Lung (tissue), 12 donors: ENCODE results near the gene PADI1. TPM values are rescaled to one million over a fixed set of nuclear protein-coding genes. Genes with fewer than 3 reads are reported as not detected.

Experiments
- ATAC-seq: fragments of 200-7000 bp; cut with Tn5 transposase; one replicate; pipeline ENCODE4 v1.9.1; 2020; ENCODE audit warnings: moderate number of reproducible peaks; ENCODE audit not compliant: insufficient read depth, low FRiP score
- DNase-seq, 3 donors: peaks; one replicate each; pipeline ENCODE4 v3.0.0-alpha.2; 2013 to 2017
- H3K27ac ChIP-seq, 2 donors: one replicate each; pipeline ENCODE4 v1.5.1; 2013; ENCODE audit warnings: mild to moderate bottlenecking in 2 of 2, moderate library complexity in 2 of 2, control low read depth in 1 of 2, inconsistent platforms in 1 of 2, low read depth in 1 of 2, low read length in 1 of 2
- H3K27me3 ChIP-seq, 3 donors: one replicate each; pipeline ENCODE4 v1.5.1; 2013; ENCODE audit warnings: low read length in 2 of 3; ENCODE audit not compliant: control insufficient read depth in 3 of 3, insufficient read depth in 3 of 3
- H3K36me3 ChIP-seq, 4 donors: one replicate each; pipeline ENCODE4 v1.5.1; 2013; ENCODE audit warnings: low read length in 4 of 4, mild to moderate bottlenecking in 1 of 4, moderate library complexity in 1 of 4; ENCODE audit not compliant: control insufficient read depth in 4 of 4, insufficient read depth in 4 of 4
- H3K4me1 ChIP-seq, 5 donors: one replicate each; pipeline ENCODE4 v1.5.1; 2013; ENCODE audit warnings: low read length in 5 of 5, mild to moderate bottlenecking in 2 of 5, moderate library complexity in 1 of 5; ENCODE audit not compliant: control insufficient read depth in 5 of 5, insufficient read depth in 5 of 5
- H3K4me3 ChIP-seq: one replicate; pipeline ENCODE4 v1.5.1; 2013; ENCODE audit warnings: mild to moderate bottlenecking, control low read depth, moderate library complexity
- H3K9ac ChIP-seq, 2 donors: one replicate each; pipeline ENCODE4 v1.5.1; 2013; ENCODE audit warnings: low read length in 2 of 2, control low read depth in 1 of 2; ENCODE audit not compliant: insufficient read depth in 1 of 2
- H3K9me3 ChIP-seq, 4 donors: one replicate each; pipeline ENCODE4 v1.5.1; 2013; ENCODE audit warnings: low read length in 3 of 4, mild to moderate bottlenecking in 1 of 4, moderate library complexity in 1 of 4; ENCODE audit not compliant: control insufficient read depth in 4 of 4, insufficient read depth in 3 of 4
- WGBS, 2 donors: extraction: QIAGEN DNeasy Blood & Tissue Kit; methylation state at CpG; one replicate each; pipeline ENCODE4 v1.1.7; 2013; 5-methylcytosine and 5-hydroxymethylcytosine counted together
- polyA plus RNA-seq, 2 donors: library from polyadenylated mRNA; stranded (reverse); fragments of 200-250 nt; gene quantifications; one replicate each; pipeline ENCODE4 v1.2.1, GENCODE V29; 2013
- total RNA-seq, 2 donors: library from RNA; depleted of rRNA in 1 of 2; stranded (reverse); fragments of >200 nt in 1 of 2; gene quantifications; one replicate each; pipeline ENCODE4 v1.2.1, GENCODE V29; 2014 to 2021
- TF ChIP-seq, protein P1 (sequence below): IDR thresholded peaks from 2 replicates; pipeline ENCODE4 v1.5.1; 2012; ENCODE audit warnings: mild to moderate bottlenecking; ENCODE audit errors: control extremely low read depth, extremely low read depth
- donor health status: control.
- donor health status: control.
- donor health status: Bipolar disorder and iron deficiency.
- donor health status: healthy.
- donor health status: DM: yes; HTN: yes; CAD: no.

PADI1 gene
- total and polyA plus RNA-seq, 4 donors, result 0.09 to 0.35 TPM; not detected in 2

- Histone ChIP-seq H3K9me3 (no peaks in the 10 kb centered on the region), H3K4me3 (no peak overlapping the region), H3K36me3 (no peaks in the 10 kb centered on the region), H3K27me3 (peaks cover 0 to 6% (median 6%) of the 10 kb centered on the region in 3 donors), H3K9ac (no peak overlapping the region), H3K27ac (no peak overlapping the region), H3K4me1 (no peaks in the 10 kb centered on the region)
- ATAC-seq (no peak), DNase-seq (no peak)
- 79 to 82% methylated on average over 2 of the region's 2 CpGs for WGBS, 2 donors
- TF ChIP-seq, protein P1, sequence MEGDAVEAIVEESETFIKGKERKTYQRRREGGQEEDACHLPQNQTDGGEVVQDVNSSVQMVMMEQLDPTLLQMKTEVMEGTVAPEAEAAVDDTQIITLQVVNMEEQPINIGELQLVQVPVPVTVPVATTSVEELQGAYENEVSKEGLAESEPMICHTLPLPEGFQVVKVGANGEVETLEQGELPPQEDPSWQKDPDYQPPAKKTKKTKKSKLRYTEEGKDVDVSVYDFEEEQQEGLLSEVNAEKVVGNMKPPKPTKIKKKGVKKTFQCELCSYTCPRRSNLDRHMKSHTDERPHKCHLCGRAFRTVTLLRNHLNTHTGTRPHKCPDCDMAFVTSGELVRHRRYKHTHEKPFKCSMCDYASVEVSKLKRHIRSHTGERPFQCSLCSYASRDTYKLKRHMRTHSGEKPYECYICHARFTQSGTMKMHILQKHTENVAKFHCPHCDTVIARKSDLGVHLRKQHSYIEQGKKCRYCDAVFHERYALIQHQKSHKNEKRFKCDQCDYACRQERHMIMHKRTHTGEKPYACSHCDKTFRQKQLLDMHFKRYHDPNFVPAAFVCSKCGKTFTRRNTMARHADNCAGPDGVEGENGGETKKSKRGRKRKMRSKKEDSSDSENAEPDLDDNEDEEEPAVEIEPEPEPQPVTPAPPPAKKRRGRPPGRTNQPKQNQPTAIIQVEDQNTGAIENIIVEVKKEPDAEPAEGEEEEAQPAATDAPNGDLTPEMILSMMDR, result no peak
These were observed 42.0 kb downstream of the PADI1 start for GRCh38 chr1:17246971-17247370.

DNA sequence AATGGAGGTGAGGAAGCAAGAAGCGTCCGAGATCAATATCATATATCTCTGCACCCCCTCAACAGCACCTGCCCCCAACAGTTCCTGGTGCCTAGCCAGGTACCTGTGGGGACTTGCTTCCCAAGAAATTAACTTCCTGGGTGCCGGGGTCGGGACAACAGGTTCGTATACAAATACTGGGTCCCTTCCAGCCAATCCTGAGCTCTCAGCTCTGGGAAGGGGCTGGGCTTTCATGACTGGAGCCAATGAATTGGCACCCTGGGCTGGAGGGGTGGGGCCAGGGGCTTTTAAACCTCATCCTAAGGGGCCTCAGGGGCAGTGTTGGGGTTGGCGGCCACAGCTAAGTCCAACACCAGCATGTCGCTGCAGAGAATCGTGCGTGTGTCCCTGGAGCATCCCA lies 43.9 kb downstream of the PADI1 start, which contains the start of gene PADI3:
PADI3 (plus strand) TSS at position 318 of the 400 bp plus-strand sequence; CDS start at position 358, 40 bp downstream.
- TF ChIP-seq, protein P1, result no peak
- Histone ChIP-seq H3K9me3 (no peaks in the 10 kb centered on the region), H3K4me1 (no peaks in the 10 kb centered on the region), H3K4me3 (no peak within 1 kb of the TSS), H3K36me3 (no peaks in the 10 kb centered on the region), H3K27ac (no peak within 1 kb of the TSS), H3K27me3 (no peaks in the 10 kb centered on the region), H3K9ac (no peak within 1 kb of the TSS)
- WGBS, 2 donors, result 73 to 76% methylated on average over 9 of the region's 9 CpGs
- DNase-seq (no peak), ATAC-seq (no peak)

DNA sequence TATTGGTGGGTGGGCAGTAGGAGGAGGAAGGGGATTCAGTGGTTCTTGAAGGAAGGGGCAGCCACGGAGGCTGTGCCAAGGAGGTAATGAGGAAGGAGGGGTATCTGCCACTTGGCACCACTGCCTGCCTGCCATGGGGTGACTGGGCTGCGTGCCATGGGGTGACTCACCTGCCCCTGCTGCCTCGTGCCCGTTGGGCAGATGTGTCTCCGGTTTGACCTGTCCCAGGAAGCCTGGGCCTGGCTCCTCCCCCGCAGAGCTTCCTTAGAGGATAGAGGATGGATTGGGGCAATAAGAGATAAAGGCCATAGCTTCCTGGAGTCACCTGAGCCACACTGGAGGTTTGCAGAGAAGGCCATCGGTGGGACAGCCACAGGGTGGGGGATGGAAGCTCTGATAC lies 45.7 kb downstream of the PADI1 start:
- H3K27me3 ChIP-seq, result no peaks in the 10 kb centered on the region
- ATAC-seq (no peak), DNase-seq (no peak)
- H3K36me3 ChIP-seq, result no peaks in the 10 kb centered on the region
- no peak overlapping the region for H3K9ac ChIP-seq
- WGBS, 2 donors, result 10 to 23% methylated on average over 7 of the region's 7 CpGs
- H3K27ac ChIP-seq, result no peak overlapping the region
- TF ChIP-seq, protein P1, result no peak
- no peak overlapping the region for H3K4me3 ChIP-seq
- H3K4me1 ChIP-seq, result no peaks in the 10 kb centered on the region
- H3K9me3 ChIP-seq, result peaks cover 0 to 3% (median 0%) of the 10 kb centered on the region in 4 donors

DNA sequence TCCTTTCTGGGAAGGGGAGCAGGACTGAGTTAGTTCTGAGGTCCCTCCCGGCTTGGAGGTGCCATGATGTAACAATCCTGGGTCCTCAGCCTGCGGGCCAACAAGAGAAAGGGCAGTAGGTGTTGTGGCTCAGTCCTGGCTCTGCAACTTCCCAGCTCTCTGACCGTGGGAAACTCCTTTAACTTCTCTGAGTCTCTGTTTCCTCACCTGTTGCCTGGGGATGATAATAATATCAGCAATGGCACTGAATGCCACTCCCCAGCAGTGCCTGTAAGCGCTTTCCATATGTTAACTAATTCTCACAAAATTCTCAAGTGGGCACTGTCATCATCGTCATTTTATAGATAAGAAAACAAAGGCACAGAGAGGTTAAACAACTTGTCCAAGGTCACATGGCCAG lies 46.3 kb downstream of the PADI1 start:
- no peaks in the 10 kb centered on the region for H3K36me3 ChIP-seq
- H3K27me3 ChIP-seq, result no peaks in the 10 kb centered on the region
- H3K27ac ChIP-seq, result no peak overlapping the region
- no peak overlapping the region for H3K9ac ChIP-seq
- no peak overlapping the region for H3K4me3 ChIP-seq
- TF ChIP-seq, protein P1, result no peak
- WGBS, 2 donors, result 66 to 72% methylated on average over 5 of the region's 5 CpGs
- DNase-seq, result no peak
- H3K9me3 ChIP-seq, result peaks cover 0 to 3% (median 0%) of the 10 kb centered on the region in 4 donors
- H3K4me1 ChIP-seq, result no peaks in the 10 kb centered on the region
- ATAC-seq, result no peak
